GM10266 (cell line): Measurements from ENCODE around the gene GLOD5.

Experiments used
- DNase-seq: peaks from one replicate; pipeline ENCODE4 v3.0.0; 2012; ENCODE audit errors: extremely low spot score
- CTCF ChIP-seq: IDR thresholded peaks from 2 replicates; pipeline ENCODE4 v1.5.1; 2012; ENCODE audit warnings: mild to moderate bottlenecking, low read depth; ENCODE audit not compliant: control insufficient read depth, insufficient read depth; ENCODE audit errors: missing control alignments

Gene GLOD5

GRCh38 chrX:48752498-48752897 is 9.0 kb upstream of the GLOD5 start:
- no peak for TF ChIP-seq CTCF
- DNase-seq: no peak

GRCh38 chrX:48753708-48754228 is 7.8 kb upstream of the GLOD5 start:
- no peak for TF ChIP-seq CTCF
- DNase-seq: no peak

GRCh38 chrX:48754238-48754637 is 7.3 kb upstream of the GLOD5 start:
- TF ChIP-seq CTCF: no peak
- no peak for DNase-seq

- DNase-seq: no peak
- TF ChIP-seq CTCF: no peak
Observed at GRCh38 chrX:48769230-48769629, 7.7 kb downstream of the GLOD5 start.

- TF ChIP-seq CTCF: no peak
- no peak for DNase-seq
Observed at GRCh38 chrX:48770296-48770695, 8.7 kb downstream of the GLOD5 start.

- DNase-seq: no peak
- no peak for TF ChIP-seq CTCF
Observed at GRCh38 chrX:48772602-48773001, 11.1 kb downstream of the GLOD5 start.

- no peak for TF ChIP-seq CTCF
- no peak for DNase-seq
Observed at GRCh38 chrX:48776818-48777439, 15.4 kb downstream of the GLOD5 start.
